DND-41 (cell line): ENCODE results near the gene CHMP4A.

ENCODE experiments used
- EZH2 ChIP-seq: IDR thresholded peaks from 3 replicates; pipeline ENCODE4 v1.6.1; 2012; ENCODE audit warnings: borderline replicate concordance, low read depth, mild to moderate bottlenecking, moderate library complexity, low read length, inconsistent platforms; ENCODE audit not compliant: severe bottlenecking
- TF ChIP-seq, protein P1 (sequence below): IDR thresholded peaks from 2 replicates; pipeline ENCODE4 v1.5.1; 2012; ENCODE audit warnings: borderline replicate concordance, low read length, moderate library complexity, mild to moderate bottlenecking; ENCODE audit not compliant: poor library complexity, severe bottlenecking; ENCODE audit errors: extremely low read depth

DNA sequence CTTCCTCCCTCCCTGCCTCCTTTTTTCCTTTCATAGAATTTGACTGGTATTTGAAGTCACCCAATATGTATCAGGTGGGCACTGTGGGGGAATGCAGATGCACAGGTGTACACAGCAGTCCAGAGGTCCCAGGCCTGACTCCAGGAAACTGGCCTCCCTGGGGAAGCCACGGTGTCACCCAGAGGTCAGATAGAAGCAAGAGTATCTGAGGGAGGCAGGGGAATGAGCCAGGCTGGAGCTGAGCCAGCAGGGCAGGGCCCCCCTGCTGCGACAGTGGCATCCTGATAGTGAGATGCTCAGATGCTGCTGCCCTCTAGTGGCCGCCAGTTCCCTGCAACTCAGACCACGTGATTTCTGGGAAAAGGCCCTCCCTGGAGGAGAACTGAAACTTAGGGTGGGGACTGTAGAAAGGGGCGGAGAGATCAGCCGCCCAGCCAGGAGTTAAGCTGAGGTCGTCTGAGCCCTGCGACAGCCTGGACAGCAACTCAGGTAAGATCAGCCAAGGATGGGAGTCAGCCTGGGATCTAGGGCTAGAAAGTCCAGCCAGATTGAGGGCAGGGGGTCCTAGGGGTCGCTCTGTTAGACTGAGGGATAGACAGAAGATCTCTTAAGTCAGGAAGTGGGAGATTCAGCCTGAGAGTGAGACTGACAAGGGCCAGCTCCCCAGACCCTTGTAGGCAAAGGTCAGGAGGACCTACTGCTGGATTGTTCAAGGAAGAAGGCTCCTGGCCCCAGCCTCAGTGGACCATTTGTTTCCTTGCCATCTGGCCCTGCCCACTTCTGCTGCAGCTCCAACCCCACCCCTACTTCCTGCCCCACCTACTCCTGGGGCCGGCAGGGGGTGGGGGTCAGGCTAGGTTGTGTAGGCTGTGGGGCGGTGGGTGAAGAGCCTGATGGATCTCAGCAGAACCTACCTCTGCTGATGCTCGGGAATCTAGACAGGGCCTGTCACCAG is 52.2 kb downstream of the CHMP4A start, which contains the start of gene IRF9:
- TF ChIP-seq, protein P1, sequence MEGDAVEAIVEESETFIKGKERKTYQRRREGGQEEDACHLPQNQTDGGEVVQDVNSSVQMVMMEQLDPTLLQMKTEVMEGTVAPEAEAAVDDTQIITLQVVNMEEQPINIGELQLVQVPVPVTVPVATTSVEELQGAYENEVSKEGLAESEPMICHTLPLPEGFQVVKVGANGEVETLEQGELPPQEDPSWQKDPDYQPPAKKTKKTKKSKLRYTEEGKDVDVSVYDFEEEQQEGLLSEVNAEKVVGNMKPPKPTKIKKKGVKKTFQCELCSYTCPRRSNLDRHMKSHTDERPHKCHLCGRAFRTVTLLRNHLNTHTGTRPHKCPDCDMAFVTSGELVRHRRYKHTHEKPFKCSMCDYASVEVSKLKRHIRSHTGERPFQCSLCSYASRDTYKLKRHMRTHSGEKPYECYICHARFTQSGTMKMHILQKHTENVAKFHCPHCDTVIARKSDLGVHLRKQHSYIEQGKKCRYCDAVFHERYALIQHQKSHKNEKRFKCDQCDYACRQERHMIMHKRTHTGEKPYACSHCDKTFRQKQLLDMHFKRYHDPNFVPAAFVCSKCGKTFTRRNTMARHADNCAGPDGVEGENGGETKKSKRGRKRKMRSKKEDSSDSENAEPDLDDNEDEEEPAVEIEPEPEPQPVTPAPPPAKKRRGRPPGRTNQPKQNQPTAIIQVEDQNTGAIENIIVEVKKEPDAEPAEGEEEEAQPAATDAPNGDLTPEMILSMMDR, result peak; percentile 100
- no peak for TF ChIP-seq EZH2
